H1 (cell line): ENCODE measurements around the gene SPAG4. TPM values are rescaled to one million over a fixed set of nuclear protein-coding genes. Genes with fewer than 3 reads are reported as not detected.

Source experiments
- CHD7 ChIP-seq: fragments of 300-600 bp; sonication (generic); IDR thresholded peaks from 2 replicates; pipeline ENCODE4 v1.7.1; 2012; ENCODE audit warnings: low read length, moderate library complexity, mild to moderate bottlenecking, inconsistent platforms; ENCODE audit not compliant: insufficient replicate concordance
- CREB1 ChIP-seq: IDR thresholded peaks from 2 replicates; pipeline ENCODE4 v1.6.1; 2012; ENCODE audit warnings: inconsistent platforms
- CTBP2 ChIP-seq: IDR thresholded peaks from 2 replicates; pipeline ENCODE4 v1.7.0; 2011; ENCODE audit warnings: borderline replicate concordance, mild to moderate bottlenecking, moderate library complexity, mixed read lengths, low read length; ENCODE audit not compliant: insufficient read depth, insufficient read length
- E2F6 ChIP-seq: IDR thresholded peaks from 2 replicates; pipeline ENCODE4 v1.6.1; 2012; ENCODE audit warnings: inconsistent platforms
- EZH2 ChIP-seq: fragments of 200-600 bp; sonication (generic); IDR thresholded peaks from 2 replicates; pipeline ENCODE4 v1.7.1; 2012; ENCODE audit warnings: low read depth, mild to moderate bottlenecking, moderate library complexity, low read length, inconsistent platforms; ENCODE audit not compliant: severe bottlenecking
- JUND ChIP-seq: IDR thresholded peaks from 2 replicates; pipeline ENCODE4 v1.6.1; 2011; ENCODE audit warnings: mild to moderate bottlenecking, improper control_type of control experiment, low read length
- MAFK ChIP-seq: IDR thresholded peaks from 2 replicates; pipeline ENCODE4 v1.6.1; 2012; ENCODE audit warnings: low read depth, mild to moderate bottlenecking, improper control_type of control experiment, low read length
- SIN3A ChIP-seq, 2 experiments: IDR thresholded peaks in 1 of 2; conservative IDR thresholded peaks in 1 of 2; 2 replicates each; pipeline ENCODE4 v1.6.1; 2011 to 2012; ENCODE audit warnings: low read length in 2 of 2, improper control_type of control experiment in 1 of 2, low read depth in 1 of 2, mild to moderate bottlenecking in 1 of 2
- SP1 ChIP-seq: IDR thresholded peaks from 2 replicates; pipeline ENCODE4 v1.6.1; 2011; ENCODE audit warnings: low read depth, low read length
- SUZ12 ChIP-seq: fragments of 200-600 bp; sonication (generic); IDR thresholded peaks from 2 replicates; pipeline ENCODE4 v1.6.1; 2012; ENCODE audit warnings: mild to moderate bottlenecking, inconsistent platforms, low read length, moderate library complexity, mixed read lengths
- ZNF274 ChIP-seq: IDR thresholded peaks from 2 replicates; pipeline ENCODE4 v1.7.0; 2012; ENCODE audit warnings: low read length, borderline replicate concordance; ENCODE audit errors: extremely low read depth
- polyA plus RNA-seq, 7 experiments: library from polyadenylated mRNA; depleted of rRNA in 3 of 7; stranded (reverse) in 5 of 7; unstranded in 2 of 7; fragments of >200 nt in 5 of 7; fragments of 200-250 nt in 2 of 7; gene quantifications; 1 replicate in 5 of 7; 2 replicates in 1 of 7; 4 replicates in 1 of 7; pipeline versions ENCODE4 v1.2.1 to v1.2.3, GENCODE V29; 2011 to 2013; ENCODE audit warnings: missing spikeins in 2 of 7, mixed read lengths in 2 of 7
- total RNA-seq: library from RNA; stranded (reverse); fragmentation: NEBNext Ultra II Directional; extraction: Animal tissue kit (Norgen Biotek cat#: 25700); gene quantifications from 2 replicates; pipeline ENCODE4 v1.2.1, GENCODE V29; 2021

The SPAG4 gene
- total and polyA plus RNA-seq, 2 of the 8 experiments (the other 6 are each of a cell fraction or from before 2014, with no cell fraction given): 2.4 to 6.0 TPM

- TF ChIP-seq CHD7 (no peak), SUZ12 (no peak), EZH2 (no peak), E2F6 (no peak), SP1 (no peak), CTBP2 (no peak), ZNF274 (no peak), JUND (no peak), CREB1 (no peak), MAFK (no peak), SIN3A (conservative IDR thresholded peaks at IDR 0.05 in 1 of 2, IDR thresholded peaks at IDR 0.05 in 1 of 2; ENCODE audit: low read depth in 1 of 2, low read length in 2 of 2) (no peak)
Measured at GRCh38 chr20:35653893-35654292, 38.3 kb downstream of the SPAG4 start (continued).
